H1 (cell line): Measurements from ENCODE around the gene IFI27L1.

Experiments used
- CEBPB ChIP-seq: IDR thresholded peaks from 2 replicates; pipeline ENCODE4 v1.6.1; 2012; ENCODE audit warnings: low read depth, low read length
- CREB1 ChIP-seq: IDR thresholded peaks from 2 replicates; pipeline ENCODE4 v1.6.1; 2012; ENCODE audit warnings: inconsistent platforms
- EP300 ChIP-seq, 2 experiments: IDR thresholded peaks; 1 replicate in 1 of 2; 2 replicates in 1 of 2; pipeline ENCODE4 v1.6.1; 2011 to 2012; ENCODE audit warnings: low read depth in 2 of 2, low read length in 2 of 2, mild to moderate bottlenecking in 2 of 2, borderline replicate concordance in 1 of 2, inconsistent platforms in 1 of 2, moderate library complexity in 1 of 2
- EZH2 ChIP-seq: fragments of 200-600 bp; sonication (generic); IDR thresholded peaks from 2 replicates; pipeline ENCODE4 v1.7.1; 2012; ENCODE audit warnings: low read depth, mild to moderate bottlenecking, moderate library complexity, low read length, inconsistent platforms; ENCODE audit not compliant: severe bottlenecking
- FOSL1 ChIP-seq: IDR thresholded peaks from 2 replicates; pipeline ENCODE4 v1.6.1; 2011; ENCODE audit warnings: mild to moderate bottlenecking, low read depth, low read length, moderate library complexity; ENCODE audit not compliant: insufficient read depth
- JUN ChIP-seq: IDR thresholded peaks from 2 replicates; pipeline ENCODE4 v1.6.1; 2011; ENCODE audit warnings: low read depth, mild to moderate bottlenecking, improper control_type of control experiment, low read length
- MAX ChIP-seq: IDR thresholded peaks from 2 replicates; pipeline ENCODE4 v1.6.1; 2012; ENCODE audit warnings: inconsistent platforms
- NRF1 ChIP-seq: IDR thresholded peaks from 2 replicates; pipeline ENCODE4 v1.6.1; 2011; ENCODE audit warnings: mild to moderate bottlenecking, low read depth, low read length, improper control_type of control experiment
- POLR2A ChIP-seq, 2 experiments: IDR thresholded peaks; 1 replicate in 1 of 2; 2 replicates in 1 of 2; pipeline ENCODE4 v1.6.1; 2011; ENCODE audit warnings: low read depth in 2 of 2, low read length in 2 of 2, mild to moderate bottlenecking in 2 of 2; ENCODE audit errors: control extremely low read depth in 1 of 2
- SP1 ChIP-seq: IDR thresholded peaks from 2 replicates; pipeline ENCODE4 v1.6.1; 2011; ENCODE audit warnings: low read depth, low read length
- TAF1 ChIP-seq: IDR thresholded peaks from 2 replicates; pipeline ENCODE4 v1.6.1; 2011; ENCODE audit warnings: mild to moderate bottlenecking, low read depth, low read length
- ZNF274 ChIP-seq: IDR thresholded peaks from 2 replicates; pipeline ENCODE4 v1.7.0; 2012; ENCODE audit warnings: low read length, borderline replicate concordance; ENCODE audit errors: extremely low read depth
- TF ChIP-seq, protein P1 (sequence below), 3 experiments: IDR thresholded peaks; 1 replicate in 2 of 3; 2 replicates in 1 of 3; pipeline versions ENCODE4 v1.5.1 to v1.6.1; 2011; ENCODE audit warnings: low read length in 3 of 3, mild to moderate bottlenecking in 3 of 3, inconsistent platforms in 2 of 3, low read depth in 1 of 3, moderate library complexity in 1 of 3; ENCODE audit not compliant: insufficient read depth in 1 of 3; ENCODE audit errors: control extremely low read depth in 1 of 3
- TF ChIP-seq, protein P2 (sequence below): IDR thresholded peaks from 2 replicates; pipeline ENCODE4 v1.6.1; 2011; ENCODE audit warnings: low read length, improper control_type of control experiment

DNA sequence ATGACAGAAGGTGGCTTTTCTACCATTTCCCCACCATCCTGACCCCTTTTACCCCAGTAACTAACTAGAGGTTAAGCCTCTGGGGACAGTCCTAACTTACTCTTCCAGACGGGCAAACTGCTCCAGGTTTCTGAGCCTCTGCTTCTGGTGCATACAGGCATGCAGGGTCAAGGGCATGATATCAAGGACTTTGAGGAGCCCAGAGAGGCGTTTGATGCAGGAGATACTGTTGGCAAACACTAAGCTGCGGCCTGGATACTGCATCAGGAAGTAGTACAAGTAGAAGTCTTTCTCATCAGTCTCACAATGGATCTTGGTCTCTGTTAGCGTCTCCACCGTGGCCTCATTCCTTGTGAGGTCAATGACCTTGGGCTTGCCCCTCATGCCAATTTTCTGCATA, 21.1 kb upstream of the IFI27L1 start:
- TF ChIP-seq FOSL1 (no peak), CREB1 (no peak), ZNF274 (no peak), EZH2 (no peak), EP300 (IDR thresholded peaks at IDR 0.05; ENCODE audit: borderline replicate concordance in 1 of 2, low read depth in 2 of 2, low read length in 2 of 2) (no peak), MAX (no peak), SP1 (no peak), TAF1 (no peak), JUN (no peak), NRF1 (no peak), POLR2A (IDR thresholded peaks at IDR 0.05; ENCODE audit: control extremely low read depth in 1 of 2, low read depth in 2 of 2, low read length in 2 of 2) (no peak), CEBPB (no peak)
- TF ChIP-seq, protein P1, sequence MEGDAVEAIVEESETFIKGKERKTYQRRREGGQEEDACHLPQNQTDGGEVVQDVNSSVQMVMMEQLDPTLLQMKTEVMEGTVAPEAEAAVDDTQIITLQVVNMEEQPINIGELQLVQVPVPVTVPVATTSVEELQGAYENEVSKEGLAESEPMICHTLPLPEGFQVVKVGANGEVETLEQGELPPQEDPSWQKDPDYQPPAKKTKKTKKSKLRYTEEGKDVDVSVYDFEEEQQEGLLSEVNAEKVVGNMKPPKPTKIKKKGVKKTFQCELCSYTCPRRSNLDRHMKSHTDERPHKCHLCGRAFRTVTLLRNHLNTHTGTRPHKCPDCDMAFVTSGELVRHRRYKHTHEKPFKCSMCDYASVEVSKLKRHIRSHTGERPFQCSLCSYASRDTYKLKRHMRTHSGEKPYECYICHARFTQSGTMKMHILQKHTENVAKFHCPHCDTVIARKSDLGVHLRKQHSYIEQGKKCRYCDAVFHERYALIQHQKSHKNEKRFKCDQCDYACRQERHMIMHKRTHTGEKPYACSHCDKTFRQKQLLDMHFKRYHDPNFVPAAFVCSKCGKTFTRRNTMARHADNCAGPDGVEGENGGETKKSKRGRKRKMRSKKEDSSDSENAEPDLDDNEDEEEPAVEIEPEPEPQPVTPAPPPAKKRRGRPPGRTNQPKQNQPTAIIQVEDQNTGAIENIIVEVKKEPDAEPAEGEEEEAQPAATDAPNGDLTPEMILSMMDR (IDR thresholded peaks at IDR 0.05; ENCODE audit: control extremely low read depth in 1 of 3, insufficient read depth in 1 of 3, low read depth in 1 of 3, low read length in 3 of 3), result no peak
- TF ChIP-seq, protein P2, sequence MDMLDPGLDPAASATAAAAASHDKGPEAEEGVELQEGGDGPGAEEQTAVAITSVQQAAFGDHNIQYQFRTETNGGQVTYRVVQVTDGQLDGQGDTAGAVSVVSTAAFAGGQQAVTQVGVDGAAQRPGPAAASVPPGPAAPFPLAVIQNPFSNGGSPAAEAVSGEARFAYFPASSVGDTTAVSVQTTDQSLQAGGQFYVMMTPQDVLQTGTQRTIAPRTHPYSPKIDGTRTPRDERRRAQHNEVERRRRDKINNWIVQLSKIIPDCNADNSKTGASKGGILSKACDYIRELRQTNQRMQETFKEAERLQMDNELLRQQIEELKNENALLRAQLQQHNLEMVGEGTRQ, result no peak
